Neural crest cell (in vitro differentiated cells): ENCODE measurements around the gene TTBK1. TPM values are rescaled to one million over a fixed set of nuclear protein-coding genes. Genes with fewer than 3 reads are reported as not detected.

Experiments
- DNase-seq: peaks from one replicate; pipeline ENCODE4 v3.0.0; 2021; ENCODE audit warnings: low read depth, mixed read lengths, low spot score
- H3K27ac Mint-ChIP-seq: one replicate; pipeline ENCODE4 v1.8.0; 2021; ENCODE audit warnings: mild to moderate bottlenecking, mixed read lengths; ENCODE audit not compliant: unreplicated experiment
- H3K27me3 Mint-ChIP-seq: 2 replicates; pipeline ENCODE4 v1.8.0; 2021; ENCODE audit warnings: low read depth, mild to moderate bottlenecking, mixed read lengths
- H3K36me3 Mint-ChIP-seq: 2 replicates; pipeline ENCODE4 v1.8.0; 2021; ENCODE audit warnings: low read depth, mild to moderate bottlenecking, mixed read lengths
- H3K4me1 Mint-ChIP-seq: 2 replicates; pipeline ENCODE4 v1.8.0; 2021; ENCODE audit warnings: mixed read lengths
- H3K4me3 Mint-ChIP-seq: one replicate; pipeline ENCODE4 v1.8.0; 2021; ENCODE audit warnings: mild to moderate bottlenecking, mixed read lengths
- H3K9me3 Mint-ChIP-seq: 2 replicates; pipeline ENCODE4 v1.8.0; 2021; ENCODE audit warnings: mixed read lengths
- CTCF ChIP-seq: fragments of 200-600 bp; sonication (generic); conservative IDR thresholded peaks from 2 replicates; pipeline ENCODE4 v1.5.0; 2021; ENCODE audit warnings: antibody characterized with exemption, mild to moderate bottlenecking
- total RNA-seq: library from RNA; stranded (reverse); gene quantifications from 2 replicates; pipeline ENCODE4 v1.2.1, GENCODE V29; 2021

TTBK1 gene
- total RNA-seq, 1 donor from 2014 or later, result 5.4 TPM

GRCh38 chr6:43292763-43293318 is 49.6 kb downstream of the TTBK1 start:
- Mint-ChIP-seq H3K4me3 (no peak overlapping the region), H3K4me1 (no peaks in the 10 kb centered on the region), H3K27ac (peak overlapping the region; percentile 92), H3K36me3 (no peaks in the 10 kb centered on the region), H3K9me3 (no peaks in the 10 kb centered on the region), H3K27me3 (no peaks in the 10 kb centered on the region)
- no peak for TF ChIP-seq CTCF
- DNase-seq, result no peak

DNA sequence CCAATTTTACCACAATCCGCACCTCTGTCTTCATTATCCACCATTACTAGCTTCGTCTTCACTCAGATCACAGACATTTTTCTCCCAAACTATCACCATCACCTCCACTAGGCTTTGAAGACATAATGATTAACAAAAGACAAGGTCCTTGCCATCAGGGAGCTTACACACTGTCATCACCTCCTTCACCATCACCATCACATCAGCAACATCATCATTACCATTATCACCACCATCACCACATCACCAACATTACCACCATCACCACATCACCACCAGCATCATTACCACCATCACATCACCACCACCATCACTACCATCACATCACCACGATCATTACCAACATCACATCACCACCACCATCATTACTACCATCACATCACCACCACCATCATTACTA is 50.4 kb downstream of the TTBK1 start:
- Mint-ChIP-seq H3K9me3 (no peaks in the 10 kb centered on the region), H3K4me1 (no peaks in the 10 kb centered on the region), H3K27ac (no peak overlapping the region), H3K27me3 (no peaks in the 10 kb centered on the region), H3K4me3 (no peak overlapping the region), H3K36me3 (no peaks in the 10 kb centered on the region)
- DNase-seq, result no peak
- TF ChIP-seq CTCF, result no peak

DNA sequence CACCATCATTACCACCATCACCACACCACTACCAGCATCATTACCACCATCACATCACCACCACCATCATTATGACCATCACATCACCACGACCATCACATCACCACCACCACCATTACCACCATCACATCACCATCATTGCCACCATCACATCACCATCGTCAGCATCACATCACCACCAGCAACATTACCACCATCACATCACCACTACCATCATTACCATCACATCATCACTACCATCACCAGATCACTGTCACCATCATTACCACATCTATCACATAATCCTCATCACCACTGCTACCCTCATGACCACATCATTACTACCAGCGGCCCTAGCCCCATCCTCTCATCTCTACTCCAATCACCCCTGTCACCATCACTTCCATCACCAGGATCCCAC is 51.3 kb downstream of the TTBK1 start:
- H3K27ac Mint-ChIP-seq, result no peak overlapping the region
- no peaks in the 10 kb centered on the region for H3K9me3 Mint-ChIP-seq
- H3K36me3 Mint-ChIP-seq, result no peaks in the 10 kb centered on the region
- DNase-seq, result no peak
- no peak overlapping the region for H3K4me3 Mint-ChIP-seq
- no peaks in the 10 kb centered on the region for H3K27me3 Mint-ChIP-seq
- H3K4me1 Mint-ChIP-seq, result no peaks in the 10 kb centered on the region
- TF ChIP-seq CTCF, result no peak

DNA sequence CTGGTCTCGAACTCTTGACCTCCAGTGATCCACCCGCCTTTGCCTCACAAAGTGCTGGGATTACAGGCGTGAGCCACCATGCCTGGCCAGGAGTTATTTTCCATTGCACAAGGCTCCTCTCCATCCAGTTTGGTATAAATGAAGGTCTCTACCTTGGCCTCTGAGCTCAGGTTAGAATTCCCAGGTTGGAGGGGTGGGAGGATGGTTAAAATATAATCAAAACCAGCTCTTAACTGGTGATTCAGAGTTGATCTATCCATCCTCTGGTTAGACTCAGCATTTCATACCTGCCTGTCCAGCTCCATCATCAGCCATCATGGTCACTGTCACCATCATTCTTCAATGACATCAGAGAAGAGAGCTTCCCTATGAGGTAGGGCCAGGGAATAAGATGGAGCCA is 52.2 kb downstream of the TTBK1 start:
- Mint-ChIP-seq H3K4me1 (no peaks in the 10 kb centered on the region), H3K36me3 (no peaks in the 10 kb centered on the region), H3K4me3 (no peak overlapping the region), H3K9me3 (no peaks in the 10 kb centered on the region), H3K27ac (no peak overlapping the region), H3K27me3 (no peaks in the 10 kb centered on the region)
- TF ChIP-seq CTCF, result no peak
- no peak for DNase-seq

- Mint-ChIP-seq H3K27ac (no peak overlapping the region), H3K36me3 (no peaks in the 10 kb centered on the region), H3K4me1 (no peaks in the 10 kb centered on the region), H3K4me3 (no peak overlapping the region), H3K9me3 (no peaks in the 10 kb centered on the region), H3K27me3 (no peaks in the 10 kb centered on the region)
- TF ChIP-seq CTCF, result no peak
- no peak for DNase-seq
Observed at GRCh38 chr6:43296780-43297497, 53.7 kb downstream of the TTBK1 start.
